ENCODE measurements around the gene NUPR1.

NUPR1 gene

GRCh38 chr16:28562199-28562598 lies 23.4 kb upstream of the NUPR1 start:
- TF ChIP-seq Cebpa-rat (IDR thresholded peaks at IDR 0.05): no peak
- Histone ChIP-seq H3K4me2 (no peak overlapping the region), H3K27ac (no peak overlapping the region; a peak in 1 of 22 replicates), H3K36me3 (peaks cover 44 to 68% (median 56%) of the 10 kb centered on the region in 11 experiments), H3K9me3 (replicated peaks in 1 of 11) (peaks cover 24 to 47% (median 40%) of the 10 kb centered on the region in 11 experiments), H3K9ac (no peak overlapping the region), H3K4me3 (no peak overlapping the region), H3K27me3 (no peaks in the 10 kb centered on the region), H4K20me1 (peaks cover 0 to 41% (median 21%) of the 10 kb centered on the region in 11 experiments; a peak in 11 of 22 replicates), H3K4me1 (peaks cover 0 to 7% (median 3%) of the 10 kb centered on the region in 10 experiments; a peak in 8 of 20 replicates)

GRCh38 chr16:28561557-28562187 lies 22.9 kb upstream of the NUPR1 start:
- no peak for TF ChIP-seq Cebpa-rat (IDR thresholded peaks at IDR 0.05)
- H3K4me3 ChIP-seq: no peak overlapping the region
- peaks cover 0 to 12% (median 6%) of the 10 kb centered on the region in 10 experiments; a peak in 14 of 20 replicates for H3K4me1 ChIP-seq
- H3K4me2 ChIP-seq: no peak overlapping the region
- H4K20me1 ChIP-seq: peaks cover 0 to 46% (median 25%) of the 10 kb centered on the region in 11 experiments; a peak in 11 of 22 replicates
- peaks cover 18 to 42% (median 35%) of the 10 kb centered on the region in 11 experiments for H3K9me3 ChIP-seq (replicated peaks in 1 of 11)
- no peak overlapping the region for H3K27ac ChIP-seq
- peaks cover 39 to 68% (median 55%) of the 10 kb centered on the region in 11 experiments for H3K36me3 ChIP-seq
- H3K9ac ChIP-seq: no peak overlapping the region
- no peaks in the 10 kb centered on the region for H3K27me3 ChIP-seq

DNA sequence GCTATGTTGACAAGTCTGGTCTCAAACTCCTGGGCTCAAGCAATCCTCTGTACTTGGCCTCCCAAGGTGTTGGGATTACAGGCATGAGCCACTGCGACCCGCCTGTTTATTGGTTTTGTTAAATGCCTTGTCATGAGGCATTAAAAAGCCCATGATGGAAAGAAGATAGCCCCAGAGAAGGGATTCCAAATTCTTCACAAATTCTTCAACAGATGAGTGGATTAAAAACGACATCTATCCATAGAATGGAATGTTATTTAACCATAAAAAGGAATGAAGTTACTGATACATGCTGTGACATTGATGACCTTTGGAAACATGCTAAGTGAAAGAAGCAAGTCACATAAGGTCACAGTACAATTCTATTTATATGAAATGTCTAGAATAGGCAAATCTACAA lies 19.7 kb upstream of the NUPR1 start:
- H4K20me1 ChIP-seq: peaks cover 0 to 57% (median 21%) of the 10 kb centered on the region in 11 experiments; a peak in 11 of 22 replicates
- no peaks in the 10 kb centered on the region for H3K27me3 ChIP-seq
- peaks cover 26 to 62% (median 44%) of the 10 kb centered on the region in 11 experiments for H3K36me3 ChIP-seq
- H3K9ac ChIP-seq: no peak overlapping the region
- H3K27ac ChIP-seq: no peak overlapping the region
- no peak overlapping the region for H3K4me2 ChIP-seq
- H3K4me1 ChIP-seq: peaks cover 10 to 32% (median 26%) of the 10 kb centered on the region in 10 experiments
- H3K4me3 ChIP-seq: no peak overlapping the region
- TF ChIP-seq Cebpa-rat (IDR thresholded peaks at IDR 0.05): no peak
- H3K9me3 ChIP-seq (replicated peaks in 1 of 11): peaks cover 0 to 22% (median 17%) of the 10 kb centered on the region in 11 experiments; a peak in 18 of 22 replicates

- Histone ChIP-seq H3K4me1 (peaks cover 15 to 41% (median 33%) of the 10 kb centered on the region in 10 experiments), H4K20me1 (peaks cover 0 to 42% (median 7%) of the 10 kb centered on the region in 11 experiments; a peak in 11 of 22 replicates), H3K27ac (no peak overlapping the region), H3K4me3 (no peak overlapping the region), H3K36me3 (peaks cover 26 to 62% (median 44%) of the 10 kb centered on the region in 11 experiments), H3K9ac (no peak overlapping the region), H3K4me2 (peak overlapping the region in 5 of 11 experiments; percentile 3 to 17 (median 10); a peak in 3 of 22 replicates), H3K27me3 (no peaks in the 10 kb centered on the region), H3K9me3 (replicated peaks in 1 of 11) (peaks cover 0 to 22% (median 17%) of the 10 kb centered on the region in 11 experiments; a peak in 18 of 22 replicates)
- no peak for TF ChIP-seq Cebpa-rat (IDR thresholded peaks at IDR 0.05)
These were observed 18.1 kb upstream of the NUPR1 start for GRCh38 chr16:28556914-28557320.

DNA sequence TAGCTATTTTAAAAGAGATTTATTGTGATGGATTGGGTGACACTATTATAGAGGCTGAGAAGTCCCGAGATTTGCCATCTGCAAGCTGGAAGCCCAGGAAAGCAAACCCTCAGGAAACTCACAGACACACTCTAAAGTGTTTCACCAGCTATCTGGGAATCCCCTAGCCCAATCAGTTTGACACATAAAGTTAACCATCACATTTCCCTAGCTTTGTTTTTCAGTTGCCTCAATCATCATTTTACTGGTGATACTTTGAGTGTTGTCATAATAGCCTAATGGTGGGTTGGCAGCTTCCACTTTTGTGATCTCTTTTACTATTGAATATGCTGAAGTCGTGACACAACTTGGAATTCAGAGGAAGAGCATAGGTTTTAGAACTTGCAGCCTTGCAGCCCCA lies 16.8 kb upstream of the NUPR1 start:
- peaks cover 0 to 33% (median 0%) of the 10 kb centered on the region in 11 experiments; a peak in 7 of 22 replicates for H4K20me1 ChIP-seq
- peaks cover 15 to 41% (median 33%) of the 10 kb centered on the region in 10 experiments for H3K4me1 ChIP-seq
- no peak overlapping the region for H3K9ac ChIP-seq
- H3K27me3 ChIP-seq: no peaks in the 10 kb centered on the region
- H3K27ac ChIP-seq: no peak overlapping the region
- H3K36me3 ChIP-seq: peaks cover 26 to 55% (median 43%) of the 10 kb centered on the region in 11 experiments
- H3K4me3 ChIP-seq: no peak overlapping the region
- H3K9me3 ChIP-seq (replicated peaks in 1 of 11): peaks cover 0 to 22% (median 17%) of the 10 kb centered on the region in 11 experiments; a peak in 18 of 22 replicates
- TF ChIP-seq Cebpa-rat (IDR thresholded peaks at IDR 0.05): no peak
- peak overlapping the region in 9 of 11 experiments; percentile 78 to 100 (median 88); a peak in 14 of 22 replicates for H3K4me2 ChIP-seq

GRCh38 chr16:28554634-28555423 lies 16.1 kb upstream of the NUPR1 start:
- Histone ChIP-seq H3K27ac (peak overlapping the region in 8 of 11 experiments; percentile 18 to 97 (median 53); a peak in 14 of 22 replicates), H3K4me2 (peak overlapping the region; percentile 78 to 100 (median 88)), H3K4me3 (peak overlapping the region; percentile 46 to 77 (median 66)), H3K9me3 (replicated peaks in 1 of 11) (peaks cover 0 to 17% (median 15%) of the 10 kb centered on the region in 11 experiments; a peak in 18 of 22 replicates), H3K36me3 (peaks cover 25 to 50% (median 38%) of the 10 kb centered on the region in 11 experiments), H3K4me1 (peaks cover 15 to 37% (median 32%) of the 10 kb centered on the region in 10 experiments), H3K27me3 (no peaks in the 10 kb centered on the region), H4K20me1 (peaks cover 0 to 33% (median 0%) of the 10 kb centered on the region in 11 experiments; a peak in 7 of 22 replicates), H3K9ac (peak overlapping the region; percentile 26 to 98 (median 71); a peak in 20 of 22 replicates)
- TF ChIP-seq Cebpa-rat (IDR thresholded peaks at IDR 0.05): no peak

DNA sequence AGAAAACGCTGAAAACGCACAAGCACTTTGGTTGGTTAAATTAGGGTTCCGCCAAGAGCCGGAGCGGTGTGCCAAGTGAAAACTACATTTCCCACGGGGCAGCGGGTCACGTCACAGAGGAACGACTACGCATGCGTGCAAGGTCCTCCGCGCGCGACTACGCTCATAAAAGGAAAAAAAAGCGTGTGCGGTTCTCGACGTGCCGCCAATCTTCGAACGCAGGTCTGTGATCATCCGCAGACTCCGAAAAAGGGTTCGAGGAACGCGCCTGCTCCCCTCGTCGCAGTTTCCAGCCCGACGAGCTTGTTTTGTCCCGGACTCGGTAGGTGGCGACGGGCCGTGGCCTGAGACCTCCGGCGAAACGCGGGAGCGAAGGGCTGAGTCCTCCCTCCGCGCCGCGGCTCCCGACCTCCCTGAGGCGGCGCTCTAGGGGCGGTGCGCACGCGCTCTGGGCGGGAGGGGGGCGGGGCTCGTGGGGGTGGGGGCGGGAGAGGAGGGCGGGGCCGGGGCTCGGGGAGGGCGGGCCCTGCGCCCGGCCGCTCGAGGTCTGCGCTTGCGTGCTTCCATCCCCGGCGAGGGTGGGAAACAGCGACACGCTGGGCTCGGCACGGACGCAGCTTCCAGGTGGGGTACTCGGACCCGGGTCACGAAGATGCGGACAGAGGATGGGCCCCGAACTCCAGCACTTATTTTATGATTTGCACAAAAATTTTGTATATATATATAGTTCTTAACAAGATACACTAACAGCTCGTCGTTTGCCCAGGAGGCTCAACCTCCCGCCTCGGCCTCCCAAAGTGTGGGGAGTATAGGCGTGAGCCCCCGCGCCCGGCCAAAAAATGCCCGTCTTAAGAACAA lies 15.2 kb upstream of the NUPR1 start, which contains the start of gene SGF29:
Gene SGF29, plus strand, starts transcription at position 145 of the 858 bp plus-strand sequence. CDS start 27,150 bp downstream, outside the sequence.
- Histone ChIP-seq H3K9me3 (replicated peaks in 1 of 11) (peaks cover 0 to 9% (median 8%) of the 10 kb centered on the region in 11 experiments; a peak in 18 of 22 replicates), H3K36me3 (peaks cover 17 to 42% (median 31%) of the 10 kb centered on the region in 11 experiments), H3K4me2 (peak within 1 kb of the TSS; percentile 78 to 100 (median 88)), H3K4me3 (peak within 1 kb of the TSS; percentile 53 to 77 (median 66)), H3K9ac (peak within 1 kb of the TSS; percentile 86 to 98 (median 93)), H3K4me1 (peaks cover 15 to 40% (median 32%) of the 10 kb centered on the region in 10 experiments), H3K27ac (peak within 1 kb of the TSS; percentile 85 to 99 (median 95)), H4K20me1 (peaks cover 0 to 33% (median 0%) of the 10 kb centered on the region in 11 experiments; a peak in 7 of 22 replicates), H3K27me3 (no peaks in the 10 kb centered on the region)
- no peak for TF ChIP-seq Cebpa-rat (IDR thresholded peaks at IDR 0.05)

Data from BLaER1 treated with 17β-estradiol and CSF1 and Interleukin-3, amounts not matched to agents 10 nM and 100 nM (cell line).